KMS-11 (cell line): ENCODE results near the gene SMIM38.

Experiments used
- H2AFZ ChIP-seq: fragments of 200-600 bp; sonication (generic); 2 replicates; pipeline ENCODE4 v1.6.1; 2016; ENCODE audit warnings: antibody characterized with exemption, mixed run types, low read depth
- H3K27ac ChIP-seq: fragments of 200-600 bp; sonication (generic); 2 replicates; pipeline ENCODE4 v1.6.1; 2016; ENCODE audit warnings: mild to moderate bottlenecking, mixed run types
- H3K27me3 ChIP-seq: fragments of 200-600 bp; sonication (generic); 2 replicates; pipeline ENCODE4 v1.6.1; 2017; ENCODE audit warnings: mild to moderate bottlenecking, low read depth, mixed run types, moderate library complexity; ENCODE audit not compliant: insufficient read depth
- H3K36me3 ChIP-seq: fragments of 200-600 bp; sonication (generic); 2 replicates; pipeline ENCODE4 v1.6.1; 2017; ENCODE audit warnings: mild to moderate bottlenecking, mixed run types; ENCODE audit not compliant: insufficient read depth
- H3K4me1 ChIP-seq: fragments of 200-600 bp; sonication (generic); 2 replicates; pipeline ENCODE4 v1.6.1; 2016; ENCODE audit warnings: mild to moderate bottlenecking, low read depth, mixed run types; ENCODE audit not compliant: poor library complexity, severe bottlenecking
- H3K4me2 ChIP-seq: fragments of 200-600 bp; sonication (generic); 2 replicates; pipeline ENCODE4 v1.7.0; 2016; ENCODE audit warnings: mild to moderate bottlenecking, mixed run types
- H3K4me3 ChIP-seq: fragments of 200-600 bp; sonication (generic); IDR thresholded peaks from 2 replicates; pipeline ENCODE4 v1.6.1; 2017; ENCODE audit warnings: low read depth, low read length, mixed read lengths; ENCODE audit not compliant: insufficient read depth
- H3K79me2 ChIP-seq: fragments of 200-600 bp; sonication (generic); 2 replicates; pipeline ENCODE4 v1.6.1; 2016; ENCODE audit warnings: low read depth, mixed run types; ENCODE audit not compliant: insufficient read depth
- H3K9ac ChIP-seq: fragments of 200-600 bp; sonication (generic); 2 replicates; pipeline ENCODE4 v1.6.1; 2016; ENCODE audit warnings: mild to moderate bottlenecking, mixed run types
- H4K20me1 ChIP-seq: fragments of 200-600 bp; sonication (generic); 2 replicates; pipeline ENCODE4 v1.6.1; 2016; ENCODE audit warnings: mild to moderate bottlenecking, mixed run types; ENCODE audit not compliant: insufficient read depth
- CTCF ChIP-seq: fragments of 200-600 bp; sonication (generic); conservative IDR thresholded peaks from 2 replicates; pipeline ENCODE4 v1.6.1; 2017; ENCODE audit warnings: low read depth, mild to moderate bottlenecking, antibody characterized with exemption, low read length, moderate library complexity, mixed read lengths

The SMIM38 gene

GRCh38 chr11:69115586-69116560, 39.9 kb upstream of the SMIM38 start:
- H3K4me2 ChIP-seq: no peak overlapping the region
- H3K79me2 ChIP-seq: no peaks in the 10 kb centered on the region
- no peaks in the 10 kb centered on the region for H3K4me1 ChIP-seq
- no peak overlapping the region for H3K27ac ChIP-seq
- no peak for TF ChIP-seq CTCF
- no peak overlapping the region for H3K4me3 ChIP-seq
- no peak overlapping the region for H2AFZ ChIP-seq
- no peak overlapping the region for H3K9ac ChIP-seq
- H3K27me3 ChIP-seq: peaks cover 33% of the 10 kb centered on the region; the same call in 1 of the 2 replicates
- no peaks in the 10 kb centered on the region for H3K36me3 ChIP-seq
- no peaks in the 10 kb centered on the region for H4K20me1 ChIP-seq

GRCh38 chr11:69116671-69117070, 39.1 kb upstream of the SMIM38 start:
- H3K4me2 ChIP-seq: no peak overlapping the region

GRCh38 chr11:69119190-69119589, 36.5 kb upstream of the SMIM38 start:
- H3K9ac ChIP-seq: no peak overlapping the region
- H3K4me2 ChIP-seq: no peak overlapping the region
- no peak overlapping the region for H2AFZ ChIP-seq
- H3K4me1 ChIP-seq: no peaks in the 10 kb centered on the region
- no peaks in the 10 kb centered on the region for H3K79me2 ChIP-seq
- H3K4me3 ChIP-seq: no peak overlapping the region
- H3K27ac ChIP-seq: no peak overlapping the region
- peaks cover 25% of the 10 kb centered on the region; the same call in 1 of the 2 replicates for H3K27me3 ChIP-seq
- H4K20me1 ChIP-seq: no peaks in the 10 kb centered on the region
- no peak for TF ChIP-seq CTCF
- no peaks in the 10 kb centered on the region for H3K36me3 ChIP-seq

More at GRCh38 chr11:69116671-69117070, 39.1 kb upstream of the SMIM38 start:
- Histone ChIP-seq H3K4me1 (no peaks in the 10 kb centered on the region), H4K20me1 (no peaks in the 10 kb centered on the region), H3K79me2 (no peaks in the 10 kb centered on the region), H3K27me3 (peaks cover 28% of the 10 kb centered on the region; the same call in 1 of the 2 replicates), H3K4me3 (no peak overlapping the region), H3K27ac (no peak overlapping the region), H3K9ac (no peak overlapping the region), H2AFZ (no peak overlapping the region), H3K36me3 (no peaks in the 10 kb centered on the region)
- no peak for TF ChIP-seq CTCF

GRCh38 chr11:69120096-69120875, 35.4 kb upstream of the SMIM38 start:
- H3K79me2 ChIP-seq: no peaks in the 10 kb centered on the region
- no peak overlapping the region for H3K4me3 ChIP-seq
- no peaks in the 10 kb centered on the region for H3K36me3 ChIP-seq
- no peaks in the 10 kb centered on the region for H4K20me1 ChIP-seq
- H2AFZ ChIP-seq: no peak overlapping the region
- no peak overlapping the region for H3K4me2 ChIP-seq
- H3K27ac ChIP-seq: no peak overlapping the region
- no peak for TF ChIP-seq CTCF
- H3K9ac ChIP-seq: no peak overlapping the region
- H3K27me3 ChIP-seq: peaks cover 15% of the 10 kb centered on the region; the same call in 1 of the 2 replicates
- H3K4me1 ChIP-seq: no peaks in the 10 kb centered on the region
